Eye (tissue), 1 donor: ENCODE data around the gene STX17.
"Not testable (repeated sequence)": the region's sequence is repeated elsewhere in the genome, so short reads cannot be mapped to it uniquely, and the experiment has no call there.

ENCODE experiments used
- DNase-seq: peaks from one replicate; pipeline ENCODE4 v3.0.0-alpha.2; 2015

Gene STX17

DNA sequence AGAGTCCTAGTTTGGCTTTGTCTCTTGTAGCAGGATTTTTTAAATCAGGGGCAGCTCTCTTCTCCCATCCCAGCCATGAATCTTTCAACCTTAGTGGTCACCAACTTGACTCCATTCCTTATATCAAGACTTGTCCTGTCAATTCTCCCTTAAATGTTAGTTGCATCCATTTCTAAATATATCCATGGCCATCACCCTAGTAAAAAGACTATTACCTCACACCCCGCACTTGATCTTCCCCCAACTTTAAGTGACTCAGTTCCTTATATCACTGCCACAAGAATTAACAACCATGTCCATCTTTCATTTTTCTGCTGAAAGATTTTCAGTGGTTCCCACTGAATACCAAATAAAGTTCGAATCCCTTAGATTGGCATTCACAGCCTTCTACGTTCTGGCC, 67.0 kb downstream of the STX17 start:
- no peak for DNase-seq

DNA sequence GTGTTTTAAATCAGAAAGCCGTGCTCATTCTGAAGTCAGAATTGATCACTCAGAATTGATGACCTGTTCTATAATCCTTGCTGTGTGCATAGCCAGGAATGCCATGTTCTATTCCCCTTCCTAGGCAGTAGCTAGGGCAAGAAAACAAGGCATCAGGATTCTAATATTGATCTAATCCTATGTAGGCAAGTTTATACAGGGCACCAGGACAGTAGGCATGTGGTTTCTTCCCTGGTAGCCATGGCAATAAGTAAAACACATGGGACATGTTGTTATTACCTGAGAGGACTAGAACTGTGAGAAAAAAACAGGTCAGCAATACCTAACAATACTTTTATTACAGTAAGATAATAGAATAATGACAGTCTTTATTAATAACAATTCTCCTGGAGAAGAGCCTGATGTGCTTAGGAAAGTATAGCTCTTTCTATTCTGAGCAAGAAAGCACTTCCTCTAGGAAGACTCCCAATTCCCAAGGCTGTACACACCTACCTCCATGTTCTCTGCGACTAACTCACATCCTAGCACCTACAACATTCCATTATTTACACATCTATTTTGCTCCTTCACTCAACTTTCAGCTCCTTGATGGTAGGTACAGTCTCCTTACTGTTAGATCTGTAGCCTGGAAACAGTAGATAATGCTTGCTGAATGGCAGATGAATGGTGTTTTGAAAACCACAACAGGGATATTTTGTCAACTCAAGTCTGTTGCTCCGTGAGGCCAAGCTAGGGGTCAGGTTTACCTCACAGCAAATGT, 70.8 kb downstream of the STX17 start:
- DNase-seq: no peak

DNA sequence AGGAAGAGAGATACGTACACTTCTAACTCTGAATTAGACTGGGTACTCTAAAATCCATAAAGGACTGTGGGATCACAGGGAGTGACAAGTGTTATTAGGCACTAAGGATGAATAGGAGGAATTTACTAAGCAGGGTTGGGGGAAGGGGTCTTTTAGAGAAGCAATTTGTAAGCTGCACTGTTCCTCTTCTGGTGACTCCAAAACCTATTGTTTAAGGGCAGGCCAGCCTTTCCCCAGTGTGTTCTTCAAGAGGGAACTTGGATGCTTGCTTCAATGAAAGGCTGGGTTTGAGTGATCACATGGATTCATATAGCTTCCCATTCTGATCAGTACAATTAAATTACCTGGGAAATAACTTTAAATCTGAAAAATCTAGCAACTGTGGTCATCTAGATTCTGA, 71.8 kb downstream of the STX17 start:
- DNase-seq: peak; percentile 37

GRCh38 chr9:99980598-99980997, 74.1 kb downstream of the STX17 start:
- DNase-seq: no peak

- no peak for DNase-seq
These were observed 80.2 kb downstream of the STX17 start for GRCh38 chr9:99986642-99987041.

- not testable (repeated sequence) for DNase-seq
These were observed 84.1 kb downstream of the STX17 start for GRCh38 chr9:99990508-99990907.

DNA sequence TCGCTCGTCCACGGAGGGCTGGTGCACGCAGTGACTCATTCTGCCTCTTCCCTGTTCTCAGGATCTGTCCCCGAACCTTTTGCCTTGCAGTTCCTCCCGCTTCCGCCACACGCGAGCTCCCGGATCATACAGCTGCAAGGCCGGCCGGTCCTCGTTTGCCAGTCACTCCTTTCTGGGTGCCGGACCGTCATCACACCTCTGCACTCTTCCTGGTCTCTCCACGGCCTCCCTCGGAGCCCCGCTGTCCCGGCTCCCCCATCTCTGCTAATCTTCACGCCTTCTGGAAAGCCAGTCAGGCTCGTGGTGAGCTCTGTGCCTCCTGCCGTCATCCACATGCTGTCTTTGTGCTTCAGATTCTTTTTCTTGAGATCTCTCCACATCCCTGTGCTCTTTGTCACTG, 91.8 kb downstream of the STX17 start:
- DNase-seq: no peak

DNA sequence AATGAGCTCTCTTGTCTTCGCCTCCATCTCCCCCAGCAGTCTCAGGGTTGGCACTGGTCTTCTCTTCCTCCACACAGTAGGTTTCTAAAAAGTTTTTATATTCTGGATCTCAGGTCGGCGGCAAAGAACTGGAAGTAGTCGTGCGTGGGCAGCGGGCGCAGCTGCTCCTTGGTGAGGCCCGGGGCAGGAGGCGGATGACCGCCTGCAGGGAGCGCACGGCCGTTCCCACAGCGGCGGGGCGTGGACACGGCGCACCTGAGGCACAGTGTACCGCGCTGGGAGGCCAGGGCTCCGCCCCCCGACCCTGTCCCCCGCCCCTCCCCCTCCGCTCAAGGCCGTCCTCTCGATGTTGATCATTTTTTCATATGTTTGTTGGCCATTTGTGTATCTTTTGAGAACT, 92.4 kb downstream of the STX17 start:
- DNase-seq: no peak

- no peak for DNase-seq
These were observed 93.3 kb downstream of the STX17 start for GRCh38 chr9:99999797-100000196.

GRCh38 chr9:100011062-100011681, 104.7 kb downstream of the STX17 start:
- DNase-seq: peak; percentile 43

- no peak for DNase-seq
These were observed 105.8 kb downstream of the STX17 start for GRCh38 chr9:100012279-100012678.

GRCh38 chr9:100013573-100013972, 107.1 kb downstream of the STX17 start:
- DNase-seq: no peak

- no peak for DNase-seq
These were observed 108.4 kb downstream of the STX17 start for GRCh38 chr9:100014846-100015245.

GRCh38 chr9:100019541-100019940, 113.1 kb downstream of the STX17 start:
- no peak for DNase-seq
